GM10847 (cell line): Measurements from ENCODE around the gene RBMS1.

Experiments used
- POLR2A ChIP-seq: IDR thresholded peaks from 2 replicates; pipeline ENCODE4 v1.6.1; 2011; ENCODE audit not compliant: insufficient read length; ENCODE audit errors: extremely low read depth

The RBMS1 gene

GRCh38 chr2:160293391-160294091, 200.1 kb downstream of the RBMS1 start:
- TF ChIP-seq POLR2A: no peak

- TF ChIP-seq POLR2A: no peak
Observed at GRCh38 chr2:160292225-160292624, 201.4 kb downstream of the RBMS1 start.

GRCh38 chr2:160291382-160291781, 202.2 kb downstream of the RBMS1 start:
- no peak for TF ChIP-seq POLR2A

- no peak for TF ChIP-seq POLR2A
Observed at GRCh38 chr2:160290598-160290997, 203.0 kb downstream of the RBMS1 start.

GRCh38 chr2:160289831-160290230, 203.8 kb downstream of the RBMS1 start:
- no peak for TF ChIP-seq POLR2A

GRCh38 chr2:160289126-160289525, 204.5 kb downstream of the RBMS1 start:
- no peak for TF ChIP-seq POLR2A

GRCh38 chr2:160288324-160288723, 205.3 kb downstream of the RBMS1 start:
- no peak for TF ChIP-seq POLR2A

GRCh38 chr2:160287476-160287875, 206.1 kb downstream of the RBMS1 start:
- no peak for TF ChIP-seq POLR2A

GRCh38 chr2:160286551-160286950, 207.1 kb downstream of the RBMS1 start:
- TF ChIP-seq POLR2A: no peak

GRCh38 chr2:160283675-160284074, 209.9 kb downstream of the RBMS1 start:
- no peak for TF ChIP-seq POLR2A

GRCh38 chr2:160282063-160282580, 211.5 kb downstream of the RBMS1 start:
- TF ChIP-seq POLR2A: no peak

GRCh38 chr2:160281213-160281612, 212.4 kb downstream of the RBMS1 start:
- TF ChIP-seq POLR2A: no peak

- no peak for TF ChIP-seq POLR2A
Observed at GRCh38 chr2:160279813-160280465, 213.7 kb downstream of the RBMS1 start.

- no peak for TF ChIP-seq POLR2A
Observed at GRCh38 chr2:160278879-160279177, 214.8 kb downstream of the RBMS1 start.

GRCh38 chr2:160278101-160278878, 215.3 kb downstream of the RBMS1 start:
- no peak for TF ChIP-seq POLR2A

GRCh38 chr2:160277151-160277550, 216.5 kb downstream of the RBMS1 start:
- no peak for TF ChIP-seq POLR2A
